Sigmoid colon (tissue), 4 donors: Measurements from ENCODE around the gene CLCA4.

Experiments
- CTCF ChIP-seq, 4 experiments: fragments of 450-650 bp in 3 of 4; fragments of 200-600 bp in 1 of 4; IDR thresholded peaks; one replicate each; pipeline ENCODE4 v1.5.1; 2016 to 2019; ENCODE audit warnings: antibody characterized with exemption in 4 of 4, mild to moderate bottlenecking in 3 of 4, moderate library complexity in 2 of 4
- EP300 ChIP-seq, 4 donors: sonication (generic); formaldehyde crosslinking; IDR thresholded peaks; one replicate each; pipeline ENCODE4 v1.6.1; 2017; ENCODE audit warnings: antibody characterized with exemption in 4 of 4
- POLR2A ChIP-seq, 2 donors: fragments of 450-650 bp; IDR thresholded peaks; one replicate each; pipeline ENCODE4 v1.6.1; 2016; ENCODE audit warnings: antibody characterized with exemption in 2 of 2, mild to moderate bottlenecking in 2 of 2, moderate library complexity in 2 of 2
- POLR2AphosphoS5 ChIP-seq, 4 donors: sonication (generic); formaldehyde crosslinking; IDR thresholded peaks; one replicate each; pipeline ENCODE4 v1.6.1; 2017; ENCODE audit warnings: antibody characterized with exemption in 4 of 4

GRCh38 chr1:86596224-86596623, 49.3 kb downstream of the CLCA4 start:
- TF ChIP-seq CTCF (IDR thresholded peaks at IDR 0.05): no peak
- no peak for TF ChIP-seq POLR2A (IDR thresholded peaks at IDR 0.05)
- no peak for TF ChIP-seq EP300 (IDR thresholded peaks at IDR 0.05)
- TF ChIP-seq POLR2AphosphoS5 (IDR thresholded peaks at IDR 0.05): no peak
